GM18505 (cell line): ENCODE data around the gene NDE1.
"Not testable (repeated sequence)": the region's sequence is repeated elsewhere in the genome, so short reads cannot be mapped to it uniquely, and the experiment has no call there.

Experiments used
- ATAC-seq: cut with Tn5 transposase; IDR thresholded peaks from one replicate; pipeline ENCODE4 v1.9.1; 2021; ENCODE audit not compliant: unreplicated experiment
- POLR2A ChIP-seq: IDR thresholded peaks from 4 replicates; pipeline ENCODE4 v1.6.1; 2011; ENCODE audit warnings: borderline replicate concordance; ENCODE audit not compliant: insufficient read depth, insufficient read length; ENCODE audit errors: extremely low read depth

NDE1 gene, protein sequence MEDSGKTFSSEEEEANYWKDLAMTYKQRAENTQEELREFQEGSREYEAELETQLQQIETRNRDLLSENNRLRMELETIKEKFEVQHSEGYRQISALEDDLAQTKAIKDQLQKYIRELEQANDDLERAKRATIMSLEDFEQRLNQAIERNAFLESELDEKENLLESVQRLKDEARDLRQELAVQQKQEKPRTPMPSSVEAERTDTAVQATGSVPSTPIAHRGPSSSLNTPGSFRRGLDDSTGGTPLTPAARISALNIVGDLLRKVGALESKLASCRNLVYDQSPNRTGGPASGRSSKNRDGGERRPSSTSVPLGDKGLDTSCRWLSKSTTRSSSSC

DNA sequence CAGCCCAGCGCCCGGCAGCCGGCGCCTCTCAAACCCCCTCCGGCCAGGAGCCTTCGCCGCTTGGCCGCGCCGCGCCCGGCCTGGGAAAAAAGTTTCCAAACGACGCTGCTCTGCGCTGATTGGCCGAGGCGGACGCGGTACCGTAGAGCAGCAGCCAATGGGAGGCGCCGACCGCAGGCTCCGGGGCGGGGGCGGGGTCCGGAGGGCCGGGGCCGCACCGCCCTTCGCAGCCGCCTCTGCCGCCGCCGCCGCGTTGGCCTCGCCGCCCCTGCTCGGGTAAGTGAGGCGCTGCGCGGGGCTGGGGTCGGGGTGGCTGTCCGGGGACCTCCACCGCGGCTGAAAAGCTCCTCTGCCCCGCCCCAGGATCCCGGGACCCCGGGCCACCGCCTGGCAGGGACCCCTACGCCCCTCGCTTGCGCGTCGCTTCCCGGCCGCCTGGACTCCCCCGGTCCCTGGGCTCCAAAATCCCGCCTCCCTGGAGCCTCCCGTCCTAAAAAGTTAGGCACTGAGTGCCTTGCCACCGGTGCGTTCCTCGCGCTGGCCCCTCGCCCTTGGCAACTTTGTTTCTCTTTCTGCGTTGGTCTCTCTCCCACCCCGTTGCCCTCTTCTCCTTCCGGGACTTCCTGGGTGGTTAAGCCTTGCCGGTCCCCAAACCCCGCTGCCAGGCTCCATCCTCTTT lies at the start of gene NDE1:
Gene NDE1, plus strand, starts transcription at position 227 of the 679 bp plus-strand sequence. CDS start 14,534 bp downstream, outside the sequence.
- ATAC-seq, result peak; percentile 71
- TF ChIP-seq POLR2A, result peak; percentile 69

DNA sequence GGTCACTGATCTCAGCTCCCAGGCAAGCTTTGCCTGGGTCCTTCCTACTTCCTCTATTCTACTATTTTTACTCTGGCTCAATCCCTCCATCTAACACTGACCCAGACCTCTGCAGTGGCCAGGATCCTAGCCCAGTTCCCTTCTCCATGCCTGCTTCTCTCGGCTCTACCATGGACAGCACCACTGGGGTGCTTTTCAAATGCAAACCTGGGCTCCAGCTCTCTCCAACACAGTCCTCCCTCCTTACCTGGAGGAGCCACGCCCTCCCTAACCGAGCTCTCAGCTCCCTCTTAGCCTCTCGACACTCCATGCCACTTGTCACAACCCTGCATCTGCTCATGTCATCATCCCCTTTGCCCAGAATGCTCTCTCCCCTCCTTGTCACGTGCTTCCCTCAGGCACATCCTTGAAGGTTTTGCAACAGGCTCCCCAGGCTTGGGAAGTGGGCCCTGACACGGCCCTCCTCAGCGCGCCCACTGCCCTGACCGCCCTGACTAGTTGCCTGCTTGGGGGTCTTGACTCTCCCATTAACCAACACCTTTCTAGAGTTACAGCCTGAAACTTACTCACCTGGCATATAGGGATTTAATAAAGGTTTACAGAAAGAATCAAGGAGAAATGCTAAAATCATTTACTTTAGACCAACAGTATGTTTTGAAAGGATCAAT lies 48.7 kb upstream of the NDE1 start:
- no peak for TF ChIP-seq POLR2A
- ATAC-seq, result no peak

DNA sequence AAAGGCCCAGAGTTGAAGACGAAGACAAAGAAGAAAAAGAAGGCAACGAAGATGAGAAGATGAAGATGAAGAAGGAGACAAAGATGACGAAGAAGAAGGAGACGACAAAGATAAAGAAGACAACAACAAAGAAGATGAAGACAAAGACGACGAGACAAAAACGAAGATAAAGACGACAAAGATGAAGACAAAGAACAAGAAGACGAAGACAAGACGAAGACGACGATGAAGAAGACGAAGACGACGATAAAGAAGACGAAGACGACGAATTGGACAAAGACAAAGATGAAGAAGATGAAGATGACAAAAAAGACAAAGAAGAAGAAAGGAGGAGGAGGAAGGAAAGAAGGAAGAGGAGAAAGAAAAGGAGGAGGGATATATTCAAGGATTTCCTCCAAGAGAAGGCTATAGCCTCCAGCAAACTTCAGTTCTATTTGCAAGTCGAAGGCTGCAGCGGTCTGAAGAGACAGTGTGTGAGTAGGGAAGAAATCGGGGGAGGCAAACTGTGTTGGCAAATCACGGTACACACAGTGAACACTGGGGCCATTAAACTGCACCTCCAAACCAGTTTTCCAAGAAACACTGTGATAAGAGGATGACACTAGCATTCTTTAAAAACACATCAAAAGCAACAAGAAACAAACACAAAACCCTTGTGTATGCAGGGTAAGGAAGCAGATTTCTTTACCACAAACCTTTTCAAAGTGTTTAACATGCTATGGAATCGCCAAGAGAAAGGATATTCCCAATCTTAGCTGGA lies 47.6 kb upstream of the NDE1 start:
- no peak for ATAC-seq
- TF ChIP-seq POLR2A, result no peak

DNA sequence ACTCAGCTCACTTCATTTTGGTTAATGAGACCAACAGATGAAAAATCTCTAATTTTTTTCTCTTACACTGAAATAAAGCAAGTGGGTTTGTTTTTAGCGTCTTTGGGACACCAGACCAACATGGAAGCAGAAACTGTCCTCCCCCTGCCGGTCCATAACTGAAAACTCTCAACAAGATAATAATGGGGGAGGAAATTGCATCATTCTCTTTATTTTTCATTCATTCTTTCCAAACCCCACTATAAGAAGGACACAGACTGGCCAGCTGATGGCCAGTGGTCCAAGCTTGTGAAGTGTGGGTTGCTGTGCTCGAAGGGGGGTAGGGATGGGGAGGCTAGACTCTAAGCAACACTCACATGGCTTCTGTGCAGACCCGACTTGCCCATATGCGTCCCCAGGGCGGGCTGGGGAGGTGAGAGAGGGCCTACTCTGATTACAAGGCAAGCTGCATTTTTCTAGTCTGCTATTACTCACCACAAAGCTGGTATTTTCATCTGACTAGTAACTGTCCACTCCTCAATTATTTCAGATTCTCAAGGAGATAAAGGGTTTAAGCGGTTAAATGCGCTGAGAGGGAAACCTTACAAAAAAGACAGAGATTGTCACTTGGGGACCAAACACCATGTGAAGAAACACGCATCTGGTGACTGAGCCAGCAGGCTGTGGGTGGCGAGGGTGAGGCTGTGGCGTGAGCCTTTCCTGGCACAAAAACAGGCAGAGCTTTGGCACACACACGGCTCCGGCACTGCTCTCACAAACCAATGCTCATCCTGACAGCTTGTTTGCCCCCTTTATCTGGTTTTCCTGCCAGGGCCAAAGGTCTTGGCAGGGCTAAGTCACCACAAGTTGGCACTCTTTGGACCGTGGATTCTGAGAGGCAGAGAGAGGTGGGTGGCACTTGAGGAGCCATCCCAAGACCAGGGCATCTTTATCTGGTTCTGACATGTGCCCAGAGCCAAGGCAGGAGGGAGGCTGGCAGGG lies 45.3 kb upstream of the NDE1 start:
- ATAC-seq, result no peak
- no peak for TF ChIP-seq POLR2A

DNA sequence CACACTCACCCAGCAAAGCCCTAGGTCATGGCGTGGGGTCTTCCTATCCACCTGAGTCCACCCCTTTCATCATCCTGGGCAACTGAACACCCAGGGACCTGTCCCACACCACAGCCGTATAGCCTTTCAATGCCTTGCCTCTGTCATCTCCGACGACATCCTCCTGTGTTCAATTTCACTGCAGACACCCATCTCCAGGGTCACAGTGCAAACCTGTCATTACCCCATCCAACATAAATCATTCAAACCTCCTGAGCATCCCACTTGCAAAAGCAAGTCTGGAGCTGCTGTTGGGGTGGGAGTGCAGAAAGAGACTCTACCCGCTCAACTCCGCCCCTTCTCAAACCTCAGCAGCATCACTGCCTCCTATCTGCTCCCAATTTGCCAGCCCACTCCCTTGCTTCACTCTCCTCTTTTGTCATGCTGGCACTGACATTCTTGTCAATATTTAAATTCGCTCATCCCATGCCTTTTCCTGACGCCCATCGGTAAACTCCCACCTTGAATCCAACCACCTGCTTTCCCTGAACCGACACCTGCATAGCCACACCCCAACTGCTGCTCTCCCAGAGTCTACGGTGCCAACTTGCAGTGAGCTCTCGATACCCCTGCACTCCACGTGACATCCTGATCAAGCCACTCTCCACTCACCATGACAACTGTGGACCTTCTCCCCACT lies 44.1 kb upstream of the NDE1 start:
- TF ChIP-seq POLR2A, result no peak
- no peak for ATAC-seq

DNA sequence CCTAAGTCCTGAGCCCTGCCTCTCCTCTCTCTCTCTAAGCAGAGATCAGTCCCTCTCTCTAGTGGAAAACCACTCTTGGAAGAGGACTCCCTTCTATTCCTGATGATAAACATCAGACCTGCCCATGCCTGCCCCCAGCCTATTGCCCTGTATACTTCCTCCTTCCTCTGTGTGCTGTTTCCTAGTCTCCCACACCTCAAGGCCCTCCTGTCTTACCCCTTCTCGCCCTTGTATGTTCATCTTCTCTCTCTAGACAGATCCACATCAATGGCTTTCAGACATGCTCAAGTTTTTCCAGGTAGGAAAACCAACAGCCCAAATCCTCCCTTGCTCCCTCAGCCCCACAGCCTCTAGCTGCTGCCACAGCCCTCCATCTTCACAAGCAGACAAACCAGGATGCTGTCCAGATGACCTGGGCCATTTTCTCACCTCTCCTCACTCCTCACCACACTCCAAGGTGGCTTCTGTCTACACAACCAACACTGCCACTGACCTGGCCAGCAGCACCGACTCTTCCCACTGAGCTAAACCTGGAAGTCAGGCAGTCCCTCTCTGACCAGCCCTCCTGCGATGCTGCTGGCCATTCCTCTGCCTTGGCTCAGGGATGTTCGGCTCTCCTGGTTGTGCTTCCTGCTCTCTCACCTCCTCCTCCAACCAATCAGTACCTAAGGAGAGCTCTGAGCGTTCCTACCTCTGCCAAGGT lies 43.4 kb upstream of the NDE1 start:
- ATAC-seq, result no peak
- no peak for TF ChIP-seq POLR2A

DNA sequence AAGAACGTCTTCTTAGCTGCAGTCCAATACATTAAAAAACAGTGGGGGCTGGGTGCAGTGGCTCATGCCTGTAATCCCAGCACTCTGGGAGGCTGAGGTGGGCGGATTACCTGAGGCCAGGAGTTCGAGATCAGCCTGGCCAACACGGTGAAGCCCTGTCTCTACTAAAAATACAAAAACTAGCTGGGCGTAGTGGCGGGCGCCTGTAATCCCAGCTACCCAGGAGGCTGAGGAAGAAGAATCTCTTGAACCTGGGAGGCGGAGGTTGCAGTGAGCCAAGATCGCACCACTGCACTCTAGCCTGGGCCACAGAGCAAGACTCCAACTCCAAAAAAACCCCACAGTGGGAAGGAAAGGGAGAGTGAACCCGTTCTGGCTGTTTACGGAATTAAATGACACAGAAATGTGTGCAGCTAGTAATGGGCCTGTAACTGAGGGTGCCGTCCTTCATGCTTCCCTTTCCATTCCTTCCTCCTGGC lies 42.8 kb upstream of the NDE1 start:
- ATAC-seq, result not testable (repeated sequence)

DNA sequence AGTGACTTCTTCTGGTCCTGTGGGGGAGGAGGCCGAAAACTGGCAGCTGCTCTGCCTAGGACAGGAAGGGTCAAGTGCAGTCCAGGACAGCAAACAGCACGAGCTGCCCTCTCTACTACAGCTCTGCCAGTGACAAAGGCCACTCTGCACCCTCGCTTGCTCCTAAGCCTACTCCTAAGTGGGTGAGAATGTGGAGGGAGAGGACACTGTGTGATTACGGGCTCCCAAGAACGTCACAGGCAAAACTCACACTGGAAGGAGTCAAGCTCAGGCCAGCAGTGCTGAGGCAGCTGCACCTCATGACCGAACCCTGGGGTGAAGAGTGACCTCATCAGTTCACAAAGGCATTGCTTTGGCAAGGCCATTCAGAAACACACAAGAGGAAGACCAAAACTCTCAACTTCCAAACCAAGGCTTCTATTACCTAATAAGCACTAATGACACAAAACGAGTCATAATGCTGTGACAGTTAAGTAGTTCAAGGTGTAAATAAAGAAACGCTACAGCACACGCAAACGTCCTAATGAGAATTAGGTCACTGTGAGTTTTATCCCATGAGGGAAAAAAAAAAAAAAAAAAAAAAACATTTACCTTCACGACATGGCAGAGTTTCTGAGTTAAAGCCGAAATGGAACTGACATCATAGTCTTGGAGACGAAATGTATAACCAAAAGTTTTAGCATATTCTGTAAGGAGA lies 42.2 kb upstream of the NDE1 start:
- no peak for ATAC-seq
- no peak for TF ChIP-seq POLR2A

DNA sequence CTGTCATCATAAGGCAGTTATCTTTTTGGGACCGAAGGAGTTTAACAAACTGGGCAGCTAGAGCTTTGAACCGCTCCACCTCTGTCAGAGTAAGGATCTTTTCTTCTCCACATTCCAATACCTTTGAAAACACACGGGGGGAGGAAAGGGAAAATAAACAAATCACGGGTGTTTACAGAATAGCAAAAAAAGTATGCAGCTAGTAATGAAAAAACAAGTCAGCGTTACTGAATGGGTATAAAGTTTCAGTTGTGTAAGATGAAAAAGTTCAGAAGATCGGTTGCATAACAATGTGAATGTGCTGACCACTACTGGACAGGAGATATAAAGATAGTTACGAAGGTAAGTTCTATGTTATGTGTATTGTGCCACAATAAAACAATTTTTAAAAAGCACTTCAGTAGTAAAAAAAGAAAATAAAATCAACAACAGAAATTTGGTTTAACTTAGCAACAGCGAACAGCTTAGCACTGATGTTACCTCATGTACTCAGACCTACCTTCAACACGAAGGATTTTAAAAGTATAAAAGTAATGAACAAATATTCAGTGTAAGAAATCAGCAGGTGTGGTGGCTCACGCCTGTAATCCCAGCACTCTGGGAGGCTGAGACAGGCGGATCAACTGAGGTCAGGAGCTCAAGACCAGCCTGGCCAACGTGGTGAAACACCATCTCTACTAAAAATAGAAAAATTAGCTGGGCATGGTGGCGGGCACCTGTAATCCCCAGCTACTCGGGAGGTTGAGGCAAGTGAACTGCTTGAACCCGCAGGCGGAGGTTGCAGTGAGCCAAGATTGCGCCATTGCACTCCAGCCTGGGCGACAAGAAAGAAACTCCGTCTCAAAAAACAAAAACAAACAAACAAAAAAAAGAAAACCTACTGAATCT lies 41.4 kb upstream of the NDE1 start:
- TF ChIP-seq POLR2A, result no peak
- ATAC-seq, result no peak

DNA sequence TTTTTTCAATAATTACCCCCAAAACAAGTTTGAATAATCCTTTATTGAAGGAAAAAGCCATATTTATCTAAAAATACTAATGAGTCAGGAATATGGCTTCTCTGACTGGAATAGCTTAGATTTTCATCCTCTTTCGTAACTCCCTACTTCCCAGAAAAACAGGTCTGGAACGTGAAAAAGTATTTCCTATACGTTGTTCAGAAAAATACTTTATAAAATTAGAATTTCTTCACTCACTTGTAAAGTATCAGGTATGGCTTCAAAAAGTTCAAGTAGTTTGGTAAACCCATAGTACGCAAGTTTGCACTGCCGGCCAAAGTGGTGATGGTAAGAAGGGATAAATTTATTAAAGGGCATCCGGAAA lies 40.8 kb upstream of the NDE1 start:
- no peak for ATAC-seq
- TF ChIP-seq POLR2A, result no peak

DNA sequence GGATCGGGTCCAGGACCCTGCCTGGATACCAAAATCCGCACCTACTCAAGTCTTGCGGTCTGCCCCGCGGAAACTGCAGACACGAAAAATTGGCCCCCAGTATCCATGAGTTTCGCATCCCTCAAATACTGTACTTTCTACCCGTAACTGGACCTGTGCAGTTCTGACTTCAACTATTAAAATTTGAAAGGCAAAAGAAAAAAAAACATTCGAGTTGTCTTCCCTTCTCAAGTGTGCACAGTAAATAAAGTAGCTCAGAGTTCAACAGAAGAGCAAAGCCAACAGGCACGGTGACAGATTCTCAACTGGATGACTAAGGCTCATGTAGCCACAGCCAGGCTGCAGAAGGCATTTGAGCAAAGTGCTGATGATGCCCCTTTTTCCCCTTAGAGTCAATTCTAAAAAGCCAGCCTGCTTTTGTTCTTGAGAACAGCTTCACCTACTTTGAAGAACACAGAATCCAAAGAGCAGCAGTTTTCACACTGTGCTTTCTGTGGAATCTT lies 39.6 kb upstream of the NDE1 start:
- ATAC-seq, result no peak
- no peak for TF ChIP-seq POLR2A
